HAP-1 (cell line): Measurements from ENCODE around the gene AEBP2.
A peak's percentile ranks its signal among the peaks of the same experiment; 100 is the strongest.

ENCODE experiments used
- DNase-seq, 2 experiments: peaks; one replicate each; pipeline ENCODE4 v3.0.0-alpha.2; 2016 to 2020; ENCODE audit warnings: low spot score in 2 of 2
- H3K27me3 ChIP-seq: fragments of 250-450 bp; sonication (Bioruptor Pico); 2 replicates; pipeline ENCODE4 v1.5.1; 2020; ENCODE audit warnings: low read depth, mild to moderate bottlenecking, moderate library complexity
- H3K36me3 ChIP-seq: fragments of 250-450 bp; sonication (Bioruptor Pico); replicated peaks from 2 replicates; pipeline ENCODE4 v1.5.1; 2020; ENCODE audit warnings: mild to moderate bottlenecking
- H3K4me1 ChIP-seq: fragments of 250-450 bp; sonication (Bioruptor Pico); 2 replicates; pipeline ENCODE4 v1.5.1; 2020; ENCODE audit warnings: mild to moderate bottlenecking
- H3K4me3 ChIP-seq: fragments of 250-450 bp; sonication (Bioruptor Pico); 2 replicates; pipeline ENCODE4 v1.5.1; 2020; ENCODE audit warnings: mild to moderate bottlenecking, moderate library complexity
- H3K9me3 ChIP-seq: fragments of 250-450 bp; sonication (Bioruptor Pico); 2 replicates; pipeline ENCODE4 v1.5.1; 2020; ENCODE audit warnings: mild to moderate bottlenecking, moderate library complexity
- in situ Hi-C: fragments of 300-500 bp; cut with MboI; formaldehyde crosslinking; loops from 3 replicates; pipeline ENCODE4 v1.14.3; 2020; ENCODE audit warnings: low sequenced_read_pairs, inconsistent platforms, mixed read lengths

AEBP2 gene

DNA sequence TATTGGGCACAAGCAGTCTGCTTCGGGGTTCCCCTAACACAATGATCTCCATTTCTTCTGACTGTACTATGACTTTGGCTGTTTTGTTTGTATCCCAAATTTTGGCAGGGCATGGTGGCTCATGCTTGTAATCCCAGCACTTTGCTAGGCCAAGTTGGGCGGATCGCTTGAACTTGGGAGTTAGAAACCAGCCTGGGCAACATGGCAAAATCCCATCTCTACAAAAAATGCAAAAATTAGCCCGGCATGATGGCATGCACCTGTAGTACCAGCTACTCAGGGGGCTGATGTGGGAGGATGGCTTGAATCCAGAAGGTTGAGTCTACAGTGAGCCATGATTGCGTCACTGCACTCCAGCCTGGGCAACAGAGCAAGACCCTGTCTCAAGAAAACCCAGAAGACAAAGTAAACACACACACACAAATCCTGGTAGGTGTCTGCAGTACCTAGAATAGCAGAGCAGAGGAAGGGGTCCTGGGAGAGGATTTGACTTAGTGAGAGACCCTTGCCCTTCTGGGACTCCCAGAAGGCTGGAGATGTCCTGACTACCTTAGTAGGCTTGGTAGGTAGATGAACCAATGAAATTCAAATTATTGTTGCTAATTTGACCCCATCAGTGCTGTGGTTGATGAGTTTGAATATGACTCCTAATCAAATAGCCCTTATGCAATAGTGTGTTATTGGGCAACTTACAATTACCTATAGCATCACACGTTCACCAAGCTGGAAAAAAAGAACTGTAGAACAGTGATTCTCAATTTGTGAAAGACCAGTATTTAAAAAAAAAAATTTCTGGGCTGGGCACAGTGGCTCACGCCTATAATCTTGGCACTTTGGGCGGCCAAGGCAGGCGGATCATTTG lies 6.8 kb upstream of the AEBP2 start:
- H3K4me3 ChIP-seq = no peak overlapping the region
- in situ Hi-C loops = no loop called here
- peaks cover 6% of the 10 kb centered on the region; the same call in 1 of the 2 replicates for H3K9me3 ChIP-seq
- no peak for DNase-seq
- H3K27me3 ChIP-seq = no peaks in the 10 kb centered on the region
- H3K36me3 ChIP-seq = no peaks in the 10 kb centered on the region
- H3K4me1 ChIP-seq = peaks cover 46% of the 10 kb centered on the region

DNA sequence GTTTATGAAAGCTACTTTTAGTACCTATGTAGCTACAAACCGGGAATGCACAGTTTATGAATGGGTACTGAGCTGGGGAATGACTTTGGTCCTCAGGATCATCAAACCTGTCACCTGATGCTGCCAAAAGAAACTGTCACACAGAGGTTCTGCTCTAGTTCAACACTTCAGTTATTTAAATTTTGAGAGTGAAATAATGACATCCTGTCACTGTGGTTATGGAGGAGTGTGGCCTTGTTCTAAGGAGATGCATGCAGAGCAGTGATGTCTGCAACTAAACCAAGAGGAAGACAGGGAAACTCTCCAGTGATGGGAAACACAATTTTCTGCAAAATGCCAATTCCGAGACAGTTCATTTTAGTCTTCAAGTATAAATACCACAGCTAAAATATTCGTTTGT lies 4.8 kb upstream of the AEBP2 start:
- H3K27me3 ChIP-seq = no peaks in the 10 kb centered on the region
- no peak for DNase-seq
- H3K36me3 ChIP-seq = no peaks in the 10 kb centered on the region
- H3K9me3 ChIP-seq = no peaks in the 10 kb centered on the region
- peaks cover 49% of the 10 kb centered on the region for H3K4me1 ChIP-seq
- in situ Hi-C loops = no loop called here
- H3K4me3 ChIP-seq = no peak overlapping the region

DNA sequence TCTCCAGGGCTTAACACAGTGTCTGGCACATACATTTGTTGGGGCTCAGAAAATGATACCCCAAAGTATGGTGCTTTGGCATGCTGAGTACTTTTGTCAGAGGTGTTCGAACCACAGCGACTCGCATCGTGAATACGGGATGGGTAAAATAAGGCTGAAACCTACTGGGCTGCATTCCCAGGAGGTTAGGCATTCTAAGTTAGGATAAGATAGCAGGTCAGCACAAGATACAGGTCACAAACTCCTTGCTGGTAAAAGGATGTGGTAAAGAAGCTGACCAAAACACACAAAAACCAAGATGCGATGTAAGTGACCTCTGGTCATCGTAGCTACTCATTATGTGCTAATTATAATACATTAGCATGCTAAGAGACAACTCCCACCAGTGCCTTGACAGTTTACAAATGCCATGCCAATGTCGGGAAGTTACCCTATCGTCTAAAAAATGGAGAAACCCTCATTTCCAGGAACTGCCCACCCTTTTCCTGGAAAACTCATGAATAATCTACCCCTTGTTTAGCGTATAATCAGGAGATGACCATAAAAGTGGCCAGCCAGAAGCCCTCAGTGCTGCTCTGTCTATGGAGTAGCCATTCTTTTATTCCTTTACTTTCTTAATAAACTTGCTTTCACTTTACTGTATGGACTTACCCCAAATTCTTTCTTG lies 3.3 kb upstream of the AEBP2 start:
- Histone ChIP-seq H3K9me3 (no peaks in the 10 kb centered on the region), H3K4me1 (peaks cover 48% of the 10 kb centered on the region)
- in situ Hi-C loops = no loop called here

DNA sequence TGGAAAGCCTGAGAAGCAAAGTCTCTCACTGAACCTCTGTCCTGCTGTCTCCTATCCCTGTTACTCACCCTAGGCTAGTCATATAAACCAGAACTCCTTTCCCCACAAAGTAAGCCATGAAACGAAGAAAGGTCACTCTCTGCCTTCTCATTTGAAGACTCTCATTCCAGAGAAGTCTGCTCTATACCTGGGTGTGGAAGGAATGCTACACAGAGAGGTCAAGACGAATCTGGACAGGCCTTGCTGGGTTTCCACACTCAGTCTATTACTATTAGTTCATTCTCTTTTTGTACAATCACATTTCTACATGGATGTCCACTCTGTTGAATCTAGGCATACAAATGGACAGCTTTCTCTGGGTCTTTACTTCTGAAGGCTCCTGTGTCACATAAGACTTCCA lies 2.4 kb upstream of the AEBP2 start:
- peaks cover 13% of the 10 kb centered on the region for H3K36me3 ChIP-seq
- peaks cover 38% of the 10 kb centered on the region for H3K4me1 ChIP-seq
- H3K9me3 ChIP-seq = no peaks in the 10 kb centered on the region
- no peak for DNase-seq
- H3K27me3 ChIP-seq = no peaks in the 10 kb centered on the region
- in situ Hi-C loops = no loop called here
- H3K4me3 ChIP-seq = no peak overlapping the region

More for the DNA sequence above, 3.3 kb upstream of the AEBP2 start:
- DNase-seq = no peak
- peaks cover 5% of the 10 kb centered on the region for H3K36me3 ChIP-seq
- no peak overlapping the region for H3K4me3 ChIP-seq
- H3K27me3 ChIP-seq = no peaks in the 10 kb centered on the region

DNA sequence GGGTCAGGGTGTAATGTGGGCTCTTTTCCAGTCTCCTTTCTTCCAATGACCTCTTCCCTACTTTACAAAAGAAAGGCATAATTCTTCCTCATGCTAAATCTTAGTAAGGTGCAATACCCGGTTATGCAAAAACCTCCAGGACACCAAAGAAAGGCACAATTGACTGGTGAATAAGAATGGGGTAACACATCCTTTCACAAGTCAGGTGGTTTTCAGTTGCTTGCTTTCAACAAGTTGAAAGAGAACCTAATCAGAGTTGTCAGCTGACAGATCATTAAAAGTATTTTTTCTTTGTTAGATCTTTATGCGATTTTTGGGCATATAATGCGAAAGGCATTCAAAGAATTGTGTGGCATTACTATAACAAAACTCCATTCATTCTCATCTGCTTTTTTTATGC lies 1.3 kb upstream of the AEBP2 start:
- Histone ChIP-seq H3K9me3 (no peaks in the 10 kb centered on the region), H3K27me3 (no peaks in the 10 kb centered on the region), H3K4me1 (peaks cover 29% of the 10 kb centered on the region), H3K4me3 (no peak overlapping the region; the same call in 1 of the 2 replicates), H3K36me3 (peaks cover 23% of the 10 kb centered on the region)
- DNase-seq = peak; percentile 69 to 100
- in situ Hi-C loops = no loop called here

DNA sequence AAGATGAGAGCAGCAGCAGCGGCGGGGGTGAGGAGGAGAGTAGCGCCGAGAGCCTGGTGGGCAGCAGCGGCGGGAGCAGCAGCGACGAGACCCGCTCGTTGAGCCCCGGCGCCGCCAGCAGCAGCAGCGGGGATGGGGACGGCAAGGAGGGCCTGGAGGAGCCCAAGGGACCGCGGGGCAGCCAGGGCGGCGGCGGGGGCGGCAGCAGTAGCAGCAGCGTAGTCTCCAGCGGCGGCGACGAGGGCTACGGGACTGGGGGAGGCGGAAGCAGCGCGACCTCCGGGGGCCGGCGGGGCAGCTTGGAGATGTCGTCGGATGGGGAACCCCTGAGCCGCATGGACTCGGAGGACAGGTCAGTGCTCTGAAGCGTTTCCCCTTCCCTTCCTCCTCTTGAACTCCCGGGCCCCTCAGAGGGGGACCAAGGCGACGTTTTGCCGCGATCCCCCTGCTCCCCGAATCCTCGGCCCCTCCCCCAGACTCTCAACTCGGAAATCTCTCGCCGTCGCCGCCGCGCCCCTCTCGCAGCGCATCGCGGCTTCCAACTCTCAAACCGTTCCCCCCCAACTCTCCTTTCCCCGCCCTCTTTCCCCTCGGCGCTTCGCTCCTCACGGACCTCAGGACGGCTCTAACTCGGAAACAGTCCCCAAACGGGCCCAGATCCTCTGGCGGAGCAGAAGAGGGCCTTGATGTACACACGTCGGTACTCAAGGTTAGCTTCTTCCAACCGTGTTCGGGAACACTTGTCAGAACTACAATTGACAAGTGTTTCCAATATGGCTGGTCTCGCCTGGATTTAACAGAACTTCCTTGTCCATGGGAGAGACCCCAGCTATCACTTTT lies 947 bp downstream of the AEBP2 start:
- H3K27me3 ChIP-seq = no peaks in the 10 kb centered on the region
- in situ Hi-C loops = loop anchor here (10.0 kb wide), 1 partner anchor 65 kb away; no protein-coding TSS in a partner anchor
- peaks cover 33% of the 10 kb centered on the region for H3K4me1 ChIP-seq
- peak overlapping the region; percentile 74 for H3K4me3 ChIP-seq
- DNase-seq = peak; percentile 68 to 82
- H3K36me3 ChIP-seq = peaks cover 29% of the 10 kb centered on the region
- no peaks in the 10 kb centered on the region; the same call in 1 of the 2 replicates for H3K9me3 ChIP-seq

DNA sequence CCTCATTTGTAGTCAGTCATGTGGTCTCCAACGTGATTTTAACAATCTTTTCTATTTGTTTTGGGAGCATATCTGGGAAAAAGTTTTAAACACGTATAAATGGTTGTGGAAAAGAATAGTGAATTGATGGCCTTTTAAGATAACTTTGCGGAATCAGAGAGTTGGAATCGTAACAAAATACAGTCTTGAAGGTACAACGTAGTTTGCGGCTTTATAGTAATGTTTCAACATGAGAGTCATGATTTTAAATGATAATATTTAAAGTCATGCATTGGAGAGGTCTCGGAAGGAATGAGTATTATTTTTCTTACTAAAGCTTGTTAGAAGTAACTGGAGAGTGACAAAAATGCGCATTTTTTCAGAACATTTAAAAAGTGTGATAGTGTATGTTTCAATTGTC lies 1.6 kb downstream of the AEBP2 start:
- in situ Hi-C loops = loop anchor here (10.0 kb wide), 1 partner anchor 66 kb away; no protein-coding TSS in a partner anchor
- H3K27me3 ChIP-seq = no peaks in the 10 kb centered on the region
- H3K9me3 ChIP-seq = no peaks in the 10 kb centered on the region; the same call in 1 of the 2 replicates
- H3K36me3 ChIP-seq = peaks cover 29% of the 10 kb centered on the region
- no peak for DNase-seq
- peak overlapping the region; percentile 74 for H3K4me3 ChIP-seq
- peaks cover 39% of the 10 kb centered on the region for H3K4me1 ChIP-seq

DNA sequence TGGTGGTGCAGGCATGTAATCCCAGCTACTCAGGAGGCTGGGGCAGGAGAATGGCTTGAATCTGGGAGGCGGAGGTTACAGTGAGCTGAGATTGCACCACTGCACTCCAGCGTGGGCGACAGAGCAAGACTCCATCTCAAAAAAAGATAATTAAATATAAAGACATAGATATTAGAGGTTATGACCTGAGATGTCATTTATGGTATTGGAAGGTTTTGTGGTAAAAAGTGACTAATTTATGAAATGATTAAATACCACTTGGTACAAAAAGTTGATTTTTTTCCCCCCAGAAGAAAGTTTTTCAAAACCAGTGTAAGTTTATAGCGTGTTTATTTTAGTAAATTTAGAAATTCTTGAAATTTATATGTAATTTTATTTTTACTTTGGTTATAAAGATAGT lies 4.3 kb downstream of the AEBP2 start:
- Histone ChIP-seq H3K36me3 (peaks cover 29% of the 10 kb centered on the region), H3K27me3 (no peaks in the 10 kb centered on the region), H3K4me1 (peaks cover 41% of the 10 kb centered on the region), H3K9me3 (no peaks in the 10 kb centered on the region; the same call in 1 of the 2 replicates), H3K4me3 (peak overlapping the region; percentile 74)
- DNase-seq = peak in 1 of 2 experiments; percentile 41
- in situ Hi-C loops = loop anchor here (10.0 kb wide), 1 partner anchor 69 kb away; no protein-coding TSS in a partner anchor

DNA sequence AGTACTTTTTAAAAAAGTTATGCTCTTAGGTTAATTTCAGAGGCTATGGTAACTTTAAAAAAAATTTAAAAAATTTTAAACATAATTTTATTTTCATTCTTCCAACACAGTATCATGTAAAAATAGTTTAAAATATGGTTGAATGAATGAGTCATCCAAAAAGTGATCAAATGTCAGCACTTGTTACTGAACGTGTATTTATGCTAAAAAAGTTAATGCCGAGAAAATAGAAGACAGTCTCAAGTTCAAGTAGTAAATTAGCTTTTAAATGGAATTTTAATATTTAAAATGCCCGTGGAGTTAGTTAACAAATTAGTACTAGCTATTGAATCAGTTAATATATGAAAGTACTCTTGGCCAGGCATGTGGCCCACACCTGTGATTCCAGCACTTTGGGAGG lies 4.8 kb downstream of the AEBP2 start:
- Histone ChIP-seq H3K4me3 (peak overlapping the region; percentile 74), H3K9me3 (no peaks in the 10 kb centered on the region; the same call in 1 of the 2 replicates), H3K36me3 (peaks cover 29% of the 10 kb centered on the region), H3K27me3 (no peaks in the 10 kb centered on the region), H3K4me1 (peaks cover 40% of the 10 kb centered on the region)
- in situ Hi-C loops = loop anchor here (10.0 kb wide), 1 partner anchor 69 kb away; no protein-coding TSS in a partner anchor
- DNase-seq = peak in 1 of 2 experiments; percentile 41

DNA sequence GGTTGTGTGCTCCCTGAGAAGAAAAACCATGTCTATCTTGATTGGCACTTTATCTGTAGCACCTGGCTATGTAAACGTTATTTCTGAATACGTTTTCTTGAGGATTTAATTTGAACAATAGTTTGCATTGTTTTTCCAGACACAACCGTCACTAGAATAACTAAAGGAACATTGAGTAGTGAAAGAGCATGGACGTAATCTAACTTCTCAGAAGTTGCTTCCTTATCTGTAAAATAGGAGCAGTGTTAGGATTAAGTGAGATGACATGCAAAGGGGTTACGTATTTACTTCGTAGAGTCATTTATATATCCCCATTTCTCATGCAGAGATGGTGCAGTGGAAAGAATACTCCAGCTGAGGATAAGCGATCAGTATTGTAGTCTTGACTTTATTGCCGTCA lies 8.1 kb downstream of the AEBP2 start:
- H3K36me3 ChIP-seq = peaks cover 12% of the 10 kb centered on the region
- DNase-seq = peak in 1 of 2 experiments; percentile 84
- no peaks in the 10 kb centered on the region; the same call in 1 of the 2 replicates for H3K9me3 ChIP-seq
- in situ Hi-C loops = loop anchor here (10.0 kb wide), 1 partner anchor 73 kb away; no protein-coding TSS in a partner anchor
- H3K27me3 ChIP-seq = no peaks in the 10 kb centered on the region
- peaks cover 52% of the 10 kb centered on the region for H3K4me1 ChIP-seq
- H3K4me3 ChIP-seq = peak overlapping the region; percentile 0; the same call in 1 of the 2 replicates

DNA sequence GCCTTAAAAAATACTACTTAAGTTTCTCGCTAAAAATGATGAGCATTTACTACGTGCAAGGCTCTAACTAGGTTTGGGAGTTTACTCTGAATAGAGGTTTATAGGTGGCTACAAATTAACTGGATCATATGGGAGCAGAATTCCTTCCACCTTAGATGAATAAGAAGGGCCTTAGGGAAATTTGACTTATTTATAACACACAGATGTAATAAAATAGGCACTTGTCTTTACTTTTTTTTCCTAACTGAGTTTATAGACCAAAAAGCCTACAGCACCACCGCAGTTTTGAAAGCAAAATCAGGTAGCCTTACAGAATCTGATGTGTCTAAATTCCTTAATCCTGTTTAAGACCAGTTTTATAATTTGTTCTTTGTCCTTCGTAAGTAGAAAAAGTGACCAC lies 10.5 kb downstream of the AEBP2 start:
- no peaks in the 10 kb centered on the region for H3K36me3 ChIP-seq
- no peaks in the 10 kb centered on the region for H3K9me3 ChIP-seq
- H3K4me1 ChIP-seq = peaks cover 46% of the 10 kb centered on the region
- in situ Hi-C loops = loop anchor here (10.0 kb wide), 1 partner anchor 75 kb away; no protein-coding TSS in a partner anchor
- no peaks in the 10 kb centered on the region for H3K27me3 ChIP-seq
- peak in 1 of 2 experiments; percentile 51 for DNase-seq
- H3K4me3 ChIP-seq = no peak overlapping the region

DNA sequence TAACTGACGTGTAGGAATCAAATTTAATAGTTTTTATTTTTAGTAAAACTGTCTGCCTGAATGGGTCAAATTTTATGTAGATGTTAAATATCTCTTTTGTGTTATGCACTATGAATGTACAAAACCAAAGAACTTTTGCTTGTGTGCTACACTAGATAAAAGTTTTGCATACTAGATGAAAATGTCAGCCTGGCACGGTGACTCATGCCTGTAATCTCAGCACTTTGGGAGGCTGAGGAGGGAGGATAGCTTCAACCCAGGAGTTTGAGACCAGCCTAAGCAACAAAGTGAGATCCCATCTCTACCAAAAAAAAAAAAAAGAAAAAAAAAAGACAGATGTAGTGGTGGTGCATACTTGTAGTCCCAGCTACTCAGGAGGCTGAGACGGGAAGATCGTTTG lies 11.1 kb downstream of the AEBP2 start:
- no peaks in the 10 kb centered on the region for H3K27me3 ChIP-seq
- H3K36me3 ChIP-seq = 0 out of 2 replicates have a peak, but pooled peaks cover 1% of the 10 kb centered on the region
- peaks cover 44% of the 10 kb centered on the region for H3K4me1 ChIP-seq
- in situ Hi-C loops = no loop called here
- no peak for DNase-seq
- no peaks in the 10 kb centered on the region for H3K9me3 ChIP-seq
- no peak overlapping the region for H3K4me3 ChIP-seq

DNA sequence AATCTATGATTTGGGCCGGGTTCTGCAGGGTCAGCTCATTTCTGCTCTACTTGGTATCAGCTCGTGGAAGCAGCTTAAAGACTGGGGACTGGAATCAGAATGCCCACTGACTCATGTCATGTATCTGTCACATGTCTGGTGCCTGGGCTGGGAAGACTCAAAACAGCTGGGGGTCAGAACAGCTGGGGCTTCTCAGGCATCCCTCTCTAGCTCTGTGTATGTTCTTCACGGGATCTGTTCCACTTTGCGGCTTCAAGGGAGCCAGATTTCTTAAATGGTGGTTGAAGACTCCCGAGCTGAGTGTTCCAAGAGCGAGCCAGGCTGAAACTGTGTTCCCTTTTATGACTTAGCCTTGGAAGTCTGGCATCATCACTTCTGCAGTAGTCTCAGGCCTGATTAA lies 11.9 kb downstream of the AEBP2 start:
- H3K36me3 ChIP-seq = peaks cover 7% of the 10 kb centered on the region
- no peaks in the 10 kb centered on the region for H3K27me3 ChIP-seq
- in situ Hi-C loops = no loop called here
- no peak for DNase-seq
- H3K4me3 ChIP-seq = no peak overlapping the region
- H3K9me3 ChIP-seq = no peaks in the 10 kb centered on the region
- H3K4me1 ChIP-seq = peaks cover 39% of the 10 kb centered on the region
